ENCODE measurements around the gene AMACR.
A peak's percentile ranks its signal among the peaks of the same experiment; 100 is the strongest.

AMACR gene

DNA sequence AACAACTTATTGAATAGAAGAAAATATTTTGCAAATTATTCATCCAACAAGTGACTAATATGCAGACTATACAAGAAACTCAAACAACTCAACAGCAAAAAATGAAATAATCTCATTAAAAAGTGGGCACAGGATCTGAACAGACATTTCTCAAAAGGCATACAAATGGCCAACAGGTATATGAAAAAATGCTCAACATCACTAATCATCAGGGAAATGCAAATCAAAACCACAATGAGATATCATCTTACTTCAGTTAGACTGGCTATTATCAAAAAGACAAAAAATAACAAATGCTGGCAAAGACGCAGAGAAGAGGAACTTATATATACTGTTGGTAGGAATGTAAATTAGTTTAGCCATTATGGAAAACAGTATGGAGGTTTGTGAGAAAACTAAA is 1.8 kb upstream of the AMACR start:
- no peak for DNase-seq
- TF ChIP-seq, protein P1, sequence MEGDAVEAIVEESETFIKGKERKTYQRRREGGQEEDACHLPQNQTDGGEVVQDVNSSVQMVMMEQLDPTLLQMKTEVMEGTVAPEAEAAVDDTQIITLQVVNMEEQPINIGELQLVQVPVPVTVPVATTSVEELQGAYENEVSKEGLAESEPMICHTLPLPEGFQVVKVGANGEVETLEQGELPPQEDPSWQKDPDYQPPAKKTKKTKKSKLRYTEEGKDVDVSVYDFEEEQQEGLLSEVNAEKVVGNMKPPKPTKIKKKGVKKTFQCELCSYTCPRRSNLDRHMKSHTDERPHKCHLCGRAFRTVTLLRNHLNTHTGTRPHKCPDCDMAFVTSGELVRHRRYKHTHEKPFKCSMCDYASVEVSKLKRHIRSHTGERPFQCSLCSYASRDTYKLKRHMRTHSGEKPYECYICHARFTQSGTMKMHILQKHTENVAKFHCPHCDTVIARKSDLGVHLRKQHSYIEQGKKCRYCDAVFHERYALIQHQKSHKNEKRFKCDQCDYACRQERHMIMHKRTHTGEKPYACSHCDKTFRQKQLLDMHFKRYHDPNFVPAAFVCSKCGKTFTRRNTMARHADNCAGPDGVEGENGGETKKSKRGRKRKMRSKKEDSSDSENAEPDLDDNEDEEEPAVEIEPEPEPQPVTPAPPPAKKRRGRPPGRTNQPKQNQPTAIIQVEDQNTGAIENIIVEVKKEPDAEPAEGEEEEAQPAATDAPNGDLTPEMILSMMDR (IDR thresholded peaks at IDR 0.05; ENCODE audit: low read depth, low read length): no peak
- Histone ChIP-seq H3K9me3 (ENCODE audit: severe bottlenecking) (no peaks in the 10 kb centered on the region), H3K36me3 (no peaks in the 10 kb centered on the region), H3K27ac (no peak overlapping the region), H3K4me3 (ENCODE audit: low read depth, low read length) (no peak overlapping the region), H3K27me3 (ENCODE audit: insufficient read depth, low read depth, severe bottlenecking) (no peaks in the 10 kb centered on the region)

GRCh38 chr5:34008802-34009201 is 952 bp upstream of the AMACR start:
- Histone ChIP-seq H3K36me3 (no peaks in the 10 kb centered on the region), H3K9me3 (ENCODE audit: severe bottlenecking) (no peaks in the 10 kb centered on the region), H3K27me3 (ENCODE audit: insufficient read depth, low read depth, severe bottlenecking) (no peaks in the 10 kb centered on the region), H3K27ac (peak overlapping the region; percentile 90), H3K4me3 (ENCODE audit: low read depth, low read length) (peak overlapping the region; percentile 96)
- no peak for DNase-seq
- TF ChIP-seq, protein P1 (IDR thresholded peaks at IDR 0.05; ENCODE audit: low read depth, low read length): no peak

DNA sequence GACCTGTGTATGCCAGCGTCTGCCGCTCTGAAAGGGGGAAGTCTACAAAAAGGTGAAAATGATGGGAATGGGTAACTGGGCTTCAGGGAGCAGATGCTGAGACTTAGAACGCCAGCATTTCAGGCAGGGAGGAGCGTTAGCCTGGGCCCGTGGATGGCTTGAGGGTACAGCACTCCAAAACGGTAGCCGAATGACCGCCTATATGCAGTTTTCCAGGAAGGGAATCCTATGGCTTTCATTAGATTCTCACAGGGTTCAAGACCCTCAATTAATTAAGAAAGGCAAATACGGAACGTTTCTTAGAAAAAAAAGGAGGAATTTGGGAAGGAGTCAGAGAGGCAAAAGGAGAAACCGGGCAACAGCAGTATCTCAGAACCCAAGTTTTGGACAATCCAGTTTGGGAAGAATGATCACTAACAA is 639 bp downstream of the AMACR start:
- TF ChIP-seq, protein P1 (IDR thresholded peaks at IDR 0.05; ENCODE audit: low read depth, low read length): no peak
- peak overlapping the region; percentile 90 for H3K27ac ChIP-seq

DNA sequence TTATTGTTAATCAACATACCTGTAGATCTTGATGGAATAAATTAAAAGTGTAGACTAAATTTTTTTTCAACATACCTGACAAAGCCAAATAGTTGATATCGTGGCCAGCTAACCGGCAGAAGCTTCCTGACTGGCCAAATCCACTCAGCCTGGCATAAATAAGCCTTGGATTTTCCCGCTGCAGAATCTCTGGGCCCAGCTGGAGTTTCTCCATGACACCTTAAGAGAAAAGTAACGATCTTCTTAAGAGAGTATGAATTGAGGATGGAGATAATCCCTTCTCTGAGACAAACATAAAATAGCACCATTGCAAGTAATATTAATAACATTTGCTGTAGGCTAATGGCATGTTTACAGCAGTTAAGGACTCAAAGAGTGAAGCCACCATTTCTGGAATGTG is 2.2 kb downstream of the AMACR start:
- TF ChIP-seq, protein P1 (IDR thresholded peaks at IDR 0.05; ENCODE audit: low read depth, low read length): no peak
- no peaks in the 10 kb centered on the region for H3K27me3 ChIP-seq (ENCODE audit: insufficient read depth, low read depth, severe bottlenecking)
- H3K27ac ChIP-seq: no peak overlapping the region
- peak; percentile 37 for DNase-seq
- H3K9me3 ChIP-seq (ENCODE audit: severe bottlenecking): no peaks in the 10 kb centered on the region
- no peak overlapping the region for H3K4me3 ChIP-seq (ENCODE audit: low read depth, low read length)
- H3K36me3 ChIP-seq: no peaks in the 10 kb centered on the region; the same call in 1 of the 2 replicates

More for the DNA sequence above, 639 bp downstream of the AMACR start:
- Histone ChIP-seq H3K9me3 (ENCODE audit: severe bottlenecking) (no peaks in the 10 kb centered on the region), H3K4me3 (ENCODE audit: low read depth, low read length) (peak overlapping the region; percentile 96), H3K27me3 (ENCODE audit: insufficient read depth, low read depth, severe bottlenecking) (no peaks in the 10 kb centered on the region), H3K36me3 (no peaks in the 10 kb centered on the region; the same call in 1 of the 2 replicates)
- DNase-seq: no peak

DNA sequence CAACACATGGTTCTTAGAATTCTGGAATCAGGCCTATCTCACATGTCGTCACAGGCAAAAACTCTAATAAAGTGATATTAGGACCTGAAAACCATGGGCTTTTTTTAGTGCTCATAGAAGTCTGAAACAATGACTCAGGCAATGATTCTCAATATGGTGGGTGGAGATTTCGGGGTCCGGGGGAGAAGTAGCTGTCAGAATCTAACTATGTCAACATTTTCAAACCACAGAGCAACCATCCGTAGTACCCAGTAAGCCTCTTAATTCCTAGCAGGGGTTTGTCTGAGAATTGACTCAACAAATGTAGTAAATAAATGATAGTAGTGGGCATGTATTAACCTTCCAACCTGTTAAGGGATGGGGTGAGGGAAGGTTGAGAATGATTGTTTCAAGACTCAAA is 2.6 kb downstream of the AMACR start:
- Histone ChIP-seq H3K9me3 (ENCODE audit: severe bottlenecking) (no peaks in the 10 kb centered on the region), H3K27ac (no peak overlapping the region), H3K36me3 (no peaks in the 10 kb centered on the region; the same call in 1 of the 2 replicates), H3K4me3 (ENCODE audit: low read depth, low read length) (no peak overlapping the region), H3K27me3 (ENCODE audit: insufficient read depth, low read depth, severe bottlenecking) (no peaks in the 10 kb centered on the region)
- TF ChIP-seq, protein P1 (IDR thresholded peaks at IDR 0.05; ENCODE audit: low read depth, low read length): no peak
- no peak for DNase-seq

- DNase-seq: no peak
- Histone ChIP-seq H3K36me3 (no peaks in the 10 kb centered on the region; the same call in 1 of the 2 replicates), H3K27ac (no peak overlapping the region), H3K9me3 (ENCODE audit: severe bottlenecking) (no peaks in the 10 kb centered on the region), H3K27me3 (ENCODE audit: insufficient read depth, low read depth, severe bottlenecking) (no peaks in the 10 kb centered on the region), H3K4me3 (ENCODE audit: low read depth, low read length) (no peak overlapping the region)
- TF ChIP-seq, protein P1 (IDR thresholded peaks at IDR 0.05; ENCODE audit: low read depth, low read length): no peak
Measured at GRCh38 chr5:34003941-34004340, 3.9 kb downstream of the AMACR start.
